Stomach smooth muscle (tissue), 2 donors: ENCODE measurements around the gene SPATA6.
"Not testable (repeated sequence)": the region's sequence is repeated elsewhere in the genome, so short reads cannot be mapped to it uniquely, and the experiment has no call there.

Source experiments
- H3K27ac ChIP-seq: one replicate; pipeline ENCODE4 v1.7.0; 2013; ENCODE audit warnings: mild to moderate bottlenecking, low read length, inconsistent platforms
- H3K27me3 ChIP-seq, 2 donors: one replicate each; pipeline ENCODE4 v1.7.0; 2013; ENCODE audit warnings: low read length in 2 of 2; ENCODE audit not compliant: insufficient read depth in 2 of 2, control insufficient read depth in 1 of 2
- H3K36me3 ChIP-seq, 2 donors: one replicate each; pipeline ENCODE4 v1.7.0; 2013; ENCODE audit warnings: low read length in 2 of 2; ENCODE audit not compliant: control insufficient read depth in 2 of 2, insufficient read depth in 2 of 2
- H3K4me1 ChIP-seq: one replicate; pipeline ENCODE4 v1.7.0; 2013; ENCODE audit warnings: low read length; ENCODE audit not compliant: control insufficient read depth, insufficient read depth
- H3K4me3 ChIP-seq, 2 donors: one replicate each; pipeline ENCODE4 v1.7.0; 2013; ENCODE audit warnings: low read length in 2 of 2
- H3K9ac ChIP-seq, 2 donors: one replicate each; pipeline ENCODE4 v1.7.0; 2013; ENCODE audit warnings: low read length in 2 of 2, mild to moderate bottlenecking in 1 of 2
- H3K9me3 ChIP-seq, 2 donors: one replicate each; pipeline ENCODE4 v1.7.0; 2013; ENCODE audit warnings: low read length in 2 of 2; ENCODE audit not compliant: control insufficient read depth in 2 of 2
- donor health status: healthy.
- donor health status: Pancreatic carcinoma.

SPATA6 gene

DNA sequence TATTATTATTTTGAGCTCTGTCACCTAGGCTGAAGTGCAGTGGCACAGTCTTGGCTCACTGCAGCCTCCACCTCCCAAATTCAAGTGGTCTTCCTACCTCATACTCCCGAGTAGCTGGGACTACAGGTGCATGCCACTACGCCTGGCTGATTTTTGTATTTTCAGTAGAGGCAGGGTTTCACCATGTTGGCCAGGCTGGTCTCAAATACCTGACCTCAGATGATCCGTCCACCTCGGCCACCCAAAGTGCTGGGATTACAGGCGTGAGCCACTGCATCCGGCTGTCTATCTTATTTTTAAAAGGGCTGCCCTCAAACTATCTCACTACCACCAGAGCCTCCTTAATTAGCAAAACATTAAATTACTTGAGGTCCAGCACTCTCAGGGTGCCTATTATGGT, 177.9 kb downstream of the SPATA6 start:
- H3K27me3 ChIP-seq, H3K9ac ChIP-seq, H3K4me3 ChIP-seq, H3K9me3 ChIP-seq, H3K4me1 ChIP-seq, H3K27ac ChIP-seq, H3K36me3 ChIP-seq: not testable (repeated sequence)

- Histone ChIP-seq H3K4me1 (no peaks in the 10 kb centered on the region), H3K36me3 (peaks cover 0 to 6% of the 10 kb centered on the region in 2 donors), H3K27ac (no peak overlapping the region), H3K4me3 (no peak overlapping the region), H3K9ac (no peak overlapping the region), H3K9me3 (no peaks in the 10 kb centered on the region), H3K27me3 (no peaks in the 10 kb centered on the region)
Observed at GRCh38 chr1:48292706-48293105, 179.3 kb downstream of the SPATA6 start.

- Histone ChIP-seq H3K27me3 (no peaks in the 10 kb centered on the region), H3K4me1 (no peaks in the 10 kb centered on the region), H3K9me3 (no peaks in the 10 kb centered on the region), H3K36me3 (peaks cover 0 to 6% of the 10 kb centered on the region in 2 donors), H3K9ac (no peak overlapping the region), H3K4me3 (no peak overlapping the region), H3K27ac (no peak overlapping the region)
Observed at GRCh38 chr1:48291421-48291820, 180.6 kb downstream of the SPATA6 start.

DNA sequence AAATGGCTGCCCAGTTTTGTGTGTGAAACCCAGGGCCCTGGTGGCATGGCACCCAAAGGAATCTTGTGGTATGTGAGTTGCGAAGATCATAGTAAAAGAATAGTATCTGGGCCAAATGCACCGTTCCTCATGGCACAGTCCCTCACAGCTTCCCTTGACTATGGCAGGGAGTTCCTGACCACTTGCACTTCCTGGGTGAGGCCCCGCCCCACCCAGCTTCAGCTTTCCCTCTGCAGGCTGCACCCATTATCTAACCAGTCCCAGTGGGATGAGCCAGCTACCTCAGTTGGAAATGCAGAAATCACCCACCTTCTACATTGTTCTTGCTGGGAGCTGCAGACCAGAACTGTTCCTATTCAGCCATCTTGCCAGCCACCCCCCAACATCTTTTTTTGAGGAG, 186.5 kb downstream of the SPATA6 start:
- Histone ChIP-seq H3K27me3 (no peaks in the 10 kb centered on the region), H3K4me3 (no peak overlapping the region), H3K27ac (no peak overlapping the region), H3K36me3 (no peaks in the 10 kb centered on the region), H3K9ac (no peak overlapping the region), H3K9me3 (peaks cover 0 to 2% of the 10 kb centered on the region in 2 donors), H3K4me1 (no peaks in the 10 kb centered on the region)

GRCh38 chr1:48284696-48285420, 187.1 kb downstream of the SPATA6 start:
- not testable (repeated sequence) for H3K4me1 ChIP-seq, H3K9ac ChIP-seq, H3K27me3 ChIP-seq, H3K27ac ChIP-seq, H3K9me3 ChIP-seq, H3K36me3 ChIP-seq, H3K4me3 ChIP-seq

- H3K4me1 ChIP-seq, H3K27me3 ChIP-seq, H3K4me3 ChIP-seq, H3K27ac ChIP-seq, H3K36me3 ChIP-seq, H3K9me3 ChIP-seq, H3K9ac ChIP-seq: not testable (repeated sequence)
Observed at GRCh38 chr1:48282329-48282728, 189.7 kb downstream of the SPATA6 start.

DNA sequence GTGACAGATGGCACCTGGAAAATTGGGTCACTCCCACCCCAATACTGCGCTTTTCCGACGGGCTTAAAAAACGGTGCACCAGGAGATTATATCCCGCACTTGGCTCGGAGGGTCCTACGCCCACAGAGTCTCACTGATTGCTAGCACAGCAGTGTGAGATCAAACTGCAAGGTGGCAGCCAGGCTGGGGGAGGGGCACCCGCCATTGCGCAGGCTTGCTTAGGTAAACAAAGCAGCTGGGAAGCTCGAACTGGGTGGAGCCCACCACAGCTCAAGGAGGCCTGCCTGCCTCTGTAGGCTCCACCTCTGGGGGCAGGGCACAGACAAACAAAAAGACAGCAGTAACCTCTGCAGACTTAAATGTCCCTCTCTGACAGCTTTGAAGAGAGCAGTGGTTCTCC, 194.6 kb downstream of the SPATA6 start:
- H3K9ac ChIP-seq, H3K4me1 ChIP-seq, H3K27ac ChIP-seq, H3K9me3 ChIP-seq, H3K36me3 ChIP-seq, H3K27me3 ChIP-seq, H3K4me3 ChIP-seq: not testable (repeated sequence)

DNA sequence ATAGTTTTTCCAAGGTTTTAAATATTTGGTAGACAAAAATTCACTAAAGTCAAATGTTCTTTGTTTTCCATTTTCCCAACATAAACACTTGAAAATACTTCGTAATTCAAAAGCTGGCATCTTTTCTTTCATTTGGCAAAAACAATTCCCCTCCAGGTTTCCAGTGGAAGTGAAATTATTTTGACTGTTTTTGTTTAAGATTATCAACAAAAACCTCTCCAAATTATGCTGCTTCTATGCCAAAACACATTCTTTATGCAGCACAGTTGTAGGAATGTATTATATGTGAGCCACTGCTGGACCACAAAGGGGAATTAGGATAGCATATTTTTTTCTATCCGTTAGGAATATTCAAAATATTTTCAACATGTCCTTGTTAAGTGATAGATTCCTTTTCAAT, 205.4 kb downstream of the SPATA6 start:
- H3K36me3 ChIP-seq: no peaks in the 10 kb centered on the region
- H3K27ac ChIP-seq: no peak overlapping the region
- H3K9me3 ChIP-seq: peaks cover 0 to 4% of the 10 kb centered on the region in 2 donors
- H3K27me3 ChIP-seq: no peaks in the 10 kb centered on the region
- no peak overlapping the region for H3K9ac ChIP-seq
- no peak overlapping the region for H3K4me3 ChIP-seq
- no peaks in the 10 kb centered on the region for H3K4me1 ChIP-seq

GRCh38 chr1:48263041-48263440, 209.0 kb downstream of the SPATA6 start:
- Histone ChIP-seq H3K9me3 (peaks cover 0 to 4% of the 10 kb centered on the region in 2 donors), H3K4me1 (no peaks in the 10 kb centered on the region), H3K4me3 (no peak overlapping the region), H3K9ac (no peak overlapping the region), H3K27ac (no peak overlapping the region), H3K36me3 (no peaks in the 10 kb centered on the region), H3K27me3 (no peaks in the 10 kb centered on the region)

GRCh38 chr1:48261881-48262400, 210.1 kb downstream of the SPATA6 start:
- Histone ChIP-seq H3K4me3 (no peak overlapping the region), H3K27ac (no peak overlapping the region), H3K36me3 (no peaks in the 10 kb centered on the region), H3K9me3 (no peaks in the 10 kb centered on the region), H3K4me1 (no peaks in the 10 kb centered on the region), H3K9ac (no peak overlapping the region), H3K27me3 (no peaks in the 10 kb centered on the region)

DNA sequence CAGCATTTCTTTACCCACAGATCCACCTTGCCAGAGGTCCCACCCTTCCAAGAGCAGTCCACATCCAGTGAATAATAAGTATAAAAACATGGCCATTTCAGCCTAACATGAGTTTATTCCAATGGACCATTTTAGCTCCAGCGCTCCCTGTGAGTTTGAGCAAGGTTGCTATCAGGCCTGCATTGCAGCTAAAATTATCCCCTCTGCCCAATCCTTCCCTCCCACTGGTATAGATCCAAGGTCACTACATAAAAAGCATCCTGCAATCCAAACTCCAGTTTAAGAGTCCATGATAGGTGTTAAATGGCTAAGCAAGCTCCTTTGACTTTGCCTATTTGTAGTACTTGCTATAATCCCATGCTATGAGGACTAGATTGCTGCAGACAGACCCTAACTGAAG, 213.9 kb downstream of the SPATA6 start:
- Histone ChIP-seq H3K27ac (no peak overlapping the region), H3K9me3 (no peaks in the 10 kb centered on the region), H3K4me1 (no peaks in the 10 kb centered on the region), H3K36me3 (no peaks in the 10 kb centered on the region), H3K4me3 (no peak overlapping the region), H3K27me3 (no peaks in the 10 kb centered on the region), H3K9ac (no peak overlapping the region)
